Measurements from ENCODE around the gene ZNF655. TPM values are rescaled to one million over a fixed set of nuclear protein-coding genes. Genes with fewer than 3 reads are reported as not detected.

ZNF655 gene
- total RNA-seq, 1 experiment from 2014 or later: 23.1 TPM

- DNase-seq: no peak
- no peaks in the 10 kb centered on the region for H3K9me3 ChIP-seq
- no peak overlapping the region for H3K4me3 ChIP-seq
- peaks cover 16% of the 10 kb centered on the region for H3K36me3 ChIP-seq
- H3K27me3 ChIP-seq: no peaks in the 10 kb centered on the region
These were observed 61.2 kb downstream of the ZNF655 start for GRCh38 chr7:99619571-99620130.

GRCh38 chr7:99621271-99621670 lies 62.8 kb downstream of the ZNF655 start:
- Histone ChIP-seq H3K36me3 (peaks cover 16% of the 10 kb centered on the region), H3K4me3 (no peak overlapping the region), H3K9me3 (no peaks in the 10 kb centered on the region), H3K27me3 (no peaks in the 10 kb centered on the region)
- no peak for DNase-seq

GRCh38 chr7:99622596-99622995 lies 64.2 kb downstream of the ZNF655 start:
- Histone ChIP-seq H3K27me3 (no peaks in the 10 kb centered on the region), H3K9me3 (no peaks in the 10 kb centered on the region), H3K36me3 (peaks cover 24% of the 10 kb centered on the region), H3K4me3 (no peak overlapping the region)
- no peak for DNase-seq

GRCh38 chr7:99623091-99623693 lies 64.8 kb downstream of the ZNF655 start:
- Histone ChIP-seq H3K9me3 (no peaks in the 10 kb centered on the region), H3K36me3 (peaks cover 24% of the 10 kb centered on the region), H3K4me3 (no peak overlapping the region), H3K27me3 (no peaks in the 10 kb centered on the region)
- no peak for DNase-seq

GRCh38 chr7:99623702-99624447 lies 65.4 kb downstream of the ZNF655 start:
- Histone ChIP-seq H3K9me3 (no peaks in the 10 kb centered on the region), H3K4me3 (no peak overlapping the region), H3K36me3 (peaks cover 20% of the 10 kb centered on the region), H3K27me3 (no peaks in the 10 kb centered on the region)
- no peak for DNase-seq

GRCh38 chr7:99624484-99624883 lies 66.0 kb downstream of the ZNF655 start:
- no peak for DNase-seq
- H3K36me3 ChIP-seq: peaks cover 15% of the 10 kb centered on the region

GRCh38 chr7:99625321-99625720 lies 66.9 kb downstream of the ZNF655 start:
- no peaks in the 10 kb centered on the region for H3K27me3 ChIP-seq
- no peak overlapping the region for H3K4me3 ChIP-seq
- H3K9me3 ChIP-seq: no peaks in the 10 kb centered on the region
- no peak for DNase-seq
- peaks cover 10% of the 10 kb centered on the region for H3K36me3 ChIP-seq

More at GRCh38 chr7:99624484-99624883, 66.0 kb downstream of the ZNF655 start:
- Histone ChIP-seq H3K9me3 (no peaks in the 10 kb centered on the region), H3K4me3 (no peak overlapping the region), H3K27me3 (no peaks in the 10 kb centered on the region)

GRCh38 chr7:99625961-99626360 lies 67.5 kb downstream of the ZNF655 start:
- DNase-seq: no peak
- Histone ChIP-seq H3K36me3 (peaks cover 10% of the 10 kb centered on the region), H3K27me3 (no peaks in the 10 kb centered on the region), H3K4me3 (no peak overlapping the region), H3K9me3 (no peaks in the 10 kb centered on the region)

Other genes with a start within 250 kb of the ZNF655 start
- 75.8 and 89.8 TPM in 2 replicates for gene ARPC1A, start 232.7 kb upstream of the ZNF655 start, total RNA-seq (2014; rRNA removed; shearing (Covaris generic); ENCODE audit: low replicate concordance)
- gene ARPC1B, start 183.9 kb upstream of the ZNF655 start, total RNA-seq (2014; rRNA removed; shearing (Covaris generic); ENCODE audit: low replicate concordance): 164 and 230 TPM in 2 replicates
- 156 and 207 TPM in 2 replicates for gene PDAP1, start 150.0 kb upstream of the ZNF655 start, total RNA-seq (2014; rRNA removed; shearing (Covaris generic); ENCODE audit: low replicate concordance)
- gene BUD31, start 149.7 kb upstream of the ZNF655 start, total RNA-seq (2014; rRNA removed; shearing (Covaris generic); ENCODE audit: low replicate concordance): 52.0 and 69.0 TPM in 2 replicates
- 6.9 and 7.3 TPM in 2 replicates for gene PTCD1, start 119.8 kb upstream of the ZNF655 start, total RNA-seq (2014; rRNA removed; shearing (Covaris generic); ENCODE audit: low replicate concordance)
- gene CPSF4, start 119.7 kb upstream of the ZNF655 start, total RNA-seq (2014; rRNA removed; shearing (Covaris generic); ENCODE audit: low replicate concordance): 9.3 and 15.3 TPM in 2 replicates
- gene ATP5MF, start 92.5 kb upstream of the ZNF655 start, total RNA-seq (2014; rRNA removed; shearing (Covaris generic); ENCODE audit: low replicate concordance): 1,206 and 1,207 TPM in 2 replicates
- gene ZNF789, start 85.8 kb upstream of the ZNF655 start, total RNA-seq (2014; rRNA removed; shearing (Covaris generic); ENCODE audit: low replicate concordance): 4.2 and 5.0 TPM in 2 replicates
- gene ZNF394, start 58.4 kb upstream of the ZNF655 start, total RNA-seq (2014; rRNA removed; shearing (Covaris generic); ENCODE audit: low replicate concordance): 10.4 and 13.3 TPM in 2 replicates
- gene ZKSCAN5, start 54.0 kb upstream of the ZNF655 start, total RNA-seq (2014; rRNA removed; shearing (Covaris generic); ENCODE audit: low replicate concordance): 4.4 and 9.4 TPM in 2 replicates
- gene FAM200A, start 6.5 kb upstream of the ZNF655 start, total RNA-seq (2014; rRNA removed; shearing (Covaris generic); ENCODE audit: low replicate concordance): 0.72 and 5.1 TPM in 2 replicates
- gene TMEM225B, start 39.6 kb downstream of the ZNF655 start, total RNA-seq (2014; rRNA removed; shearing (Covaris generic); ENCODE audit: low replicate concordance): not detected in 2 replicates
- gene ZSCAN25, start 58.3 kb downstream of the ZNF655 start, total RNA-seq (2014; rRNA removed; shearing (Covaris generic); ENCODE audit: low replicate concordance): 3.8 and 3.9 TPM in 2 replicates
- gene CYP3A5, start 121.4 kb downstream of the ZNF655 start, total RNA-seq (2014; rRNA removed; shearing (Covaris generic); ENCODE audit: low replicate concordance): not detected in 2 replicates
- not detected in 2 replicates for gene CYP3A7, start 176.6 kb downstream of the ZNF655 start, total RNA-seq (2014; rRNA removed; shearing (Covaris generic); ENCODE audit: low replicate concordance)
- not detected in 2 replicates for gene CYP3A4, start 225.5 kb downstream of the ZNF655 start, total RNA-seq (2014; rRNA removed; shearing (Covaris generic); ENCODE audit: low replicate concordance)